ENCODE results near the gene STMN1. TPM values are rescaled to one million over a fixed set of nuclear protein-coding genes. Genes with fewer than 3 reads are reported as not detected.

The STMN1 gene
- polyA plus RNA-seq, 1 donor = 436 TPM

- peak; percentile 82 for DNase-seq (ENCODE audit: low read depth)
Observed at GRCh38 chr1:25895365-25895990, 10.7 kb downstream of the STMN1 start.

GRCh38 chr1:25893116-25893515, 13.1 kb downstream of the STMN1 start:
- no peak for DNase-seq (ENCODE audit: low read depth)

GRCh38 chr1:25891606-25892005, 14.6 kb downstream of the STMN1 start:
- no peak for DNase-seq (ENCODE audit: low read depth)

GRCh38 chr1:25890239-25891034, 15.8 kb downstream of the STMN1 start:
- DNase-seq (ENCODE audit: low read depth) = no peak

- DNase-seq (ENCODE audit: low read depth) = no peak
Observed at GRCh38 chr1:25889470-25889869, 16.7 kb downstream of the STMN1 start.

GRCh38 chr1:25888426-25888987, 17.7 kb downstream of the STMN1 start:
- DNase-seq (ENCODE audit: low read depth) = no peak

- DNase-seq (ENCODE audit: low read depth) = no peak
Observed at GRCh38 chr1:25885602-25886001, 20.6 kb downstream of the STMN1 start.

GRCh38 chr1:25881266-25881665, 25.0 kb downstream of the STMN1 start:
- no peak for DNase-seq (ENCODE audit: low read depth)

GRCh38 chr1:25880518-25880917, 25.7 kb downstream of the STMN1 start:
- DNase-seq (ENCODE audit: low read depth) = no peak

- DNase-seq (ENCODE audit: low read depth) = no peak
Observed at GRCh38 chr1:25879675-25880074, 26.5 kb downstream of the STMN1 start.

- DNase-seq (ENCODE audit: low read depth) = no peak
Observed at GRCh38 chr1:25878690-25879089, 27.5 kb downstream of the STMN1 start.

- no peak for DNase-seq (ENCODE audit: low read depth)
Observed at GRCh38 chr1:25877155-25877554, 29.1 kb downstream of the STMN1 start.

GRCh38 chr1:25876693-25877077, 29.5 kb downstream of the STMN1 start:
- DNase-seq (ENCODE audit: low read depth) = no peak

- no peak for DNase-seq (ENCODE audit: low read depth)
Observed at GRCh38 chr1:25875856-25876692, 30.1 kb downstream of the STMN1 start.

- peak; percentile 24 for DNase-seq (ENCODE audit: low read depth)
Observed at GRCh38 chr1:25875154-25875855, 30.9 kb downstream of the STMN1 start, which contains the start of gene PAQR7. PAQR7 (minus strand) TSS chr1:25875708; CDS start chr1:25863839, 11,869 bp downstream.

GRCh38 chr1:25874635-25875153, 31.5 kb downstream of the STMN1 start:
- DNase-seq (ENCODE audit: low read depth) = no peak

- DNase-seq (ENCODE audit: low read depth) = no peak
Observed at GRCh38 chr1:25874209-25874608, 32.0 kb downstream of the STMN1 start.

GRCh38 chr1:25873120-25873519, 33.1 kb downstream of the STMN1 start:
- DNase-seq (ENCODE audit: low read depth) = no peak

- DNase-seq (ENCODE audit: low read depth) = no peak
Observed at GRCh38 chr1:25872713-25873112, 33.5 kb downstream of the STMN1 start.

GRCh38 chr1:25871704-25872494, 34.3 kb downstream of the STMN1 start:
- DNase-seq (ENCODE audit: low read depth) = no peak

Data from forelimb muscle (tissue), 1 donor.